ENCODE measurements around the gene ZNF672.

Gene ZNF672

GRCh38 chr1:248808876-248809275, 29.1 kb upstream of the ZNF672 start:
- peaks cover 41% of the 10 kb centered on the region for H3K36me3 ChIP-seq (ENCODE audit: insufficient read depth, insufficient read length, low read length)
- peaks cover 2% of the 10 kb centered on the region for H3K4me1 ChIP-seq (ENCODE audit: insufficient read depth, insufficient read length)
- H3K9me3 ChIP-seq (ENCODE audit: insufficient read depth, low read length): no peaks in the 10 kb centered on the region
- no peak for DNase-seq (ENCODE audit: low read depth, low spot score)
- H3K4me3 ChIP-seq (ENCODE audit: insufficient read length, low read depth): no peak overlapping the region
- TF ChIP-seq YY1 (IDR thresholded peaks at IDR 0.05; ENCODE audit: insufficient read depth, insufficient read length): no peak
- TF ChIP-seq ZNF274 (IDR thresholded peaks at IDR 0.05; ENCODE audit: low read depth, low read length): no peak
- TF ChIP-seq SUZ12 (IDR thresholded peaks at IDR 0.05; ENCODE audit: extremely low read depth, insufficient read depth, insufficient read length): no peak
- H3K27me3 ChIP-seq (ENCODE audit: insufficient read depth, insufficient read length): no peaks in the 10 kb centered on the region
- no peak overlapping the region for H3K9ac ChIP-seq (ENCODE audit: insufficient read length, low read depth)

GRCh38 chr1:248810000-248810726, 27.9 kb upstream of the ZNF672 start:
- TF ChIP-seq SUZ12 (IDR thresholded peaks at IDR 0.05; ENCODE audit: extremely low read depth, insufficient read depth, insufficient read length): no peak
- Histone ChIP-seq H3K9me3 (ENCODE audit: insufficient read depth, low read length) (no peaks in the 10 kb centered on the region), H3K9ac (ENCODE audit: insufficient read length, low read depth) (no peak overlapping the region), H3K27me3 (ENCODE audit: insufficient read depth, insufficient read length) (no peaks in the 10 kb centered on the region), H3K4me3 (ENCODE audit: insufficient read length, low read depth) (no peak overlapping the region), H3K4me1 (ENCODE audit: insufficient read depth, insufficient read length) (peaks cover 2% of the 10 kb centered on the region), H3K36me3 (ENCODE audit: insufficient read depth, insufficient read length, low read length) (peaks cover 54% of the 10 kb centered on the region)
- no peak for DNase-seq (ENCODE audit: low read depth, low spot score)

DNA sequence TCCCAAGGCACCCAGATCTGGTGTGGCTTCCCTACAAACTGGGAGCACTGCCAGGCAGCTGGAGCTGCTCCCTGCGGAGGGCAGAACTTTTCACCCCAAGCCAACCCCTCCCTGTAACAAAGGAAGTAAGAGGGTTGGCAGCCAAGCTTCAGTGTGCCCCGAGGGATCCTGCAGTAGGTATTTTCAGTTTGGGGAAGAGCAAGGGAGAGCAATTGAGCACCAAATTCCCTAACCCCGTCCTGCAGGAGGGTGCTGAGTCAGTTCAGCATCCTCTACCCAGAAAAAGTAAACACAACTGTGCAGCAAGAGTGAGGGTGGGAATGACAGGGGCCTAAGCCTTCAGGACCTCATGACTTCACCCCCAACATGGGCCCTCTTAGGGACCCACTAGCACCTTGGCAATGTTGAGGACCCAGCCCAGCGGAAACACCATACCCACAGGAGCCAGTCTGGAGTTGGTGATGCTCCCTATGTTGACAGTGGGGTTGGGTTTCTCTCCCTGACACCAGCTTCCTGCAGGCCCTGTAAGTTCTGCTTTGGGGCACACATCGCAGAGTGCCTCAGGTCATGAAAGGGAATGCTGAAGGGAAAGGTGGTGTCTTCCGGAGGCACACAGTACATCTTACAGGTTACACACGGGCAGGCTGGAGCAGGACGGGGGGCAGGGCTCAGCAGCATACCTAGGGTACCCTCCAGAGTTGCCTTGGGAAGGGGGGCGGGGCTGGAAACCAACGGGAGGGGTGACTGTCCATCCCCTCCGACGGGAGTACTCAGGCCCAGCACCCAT, 27.1 kb upstream of the ZNF672 start:
- Histone ChIP-seq H3K9ac (ENCODE audit: insufficient read length, low read depth) (no peak overlapping the region), H3K4me3 (ENCODE audit: insufficient read length, low read depth) (no peak overlapping the region), H3K36me3 (ENCODE audit: insufficient read depth, insufficient read length, low read length) (peaks cover 61% of the 10 kb centered on the region), H3K4me1 (ENCODE audit: insufficient read depth, insufficient read length) (peaks cover 5% of the 10 kb centered on the region), H3K27me3 (ENCODE audit: insufficient read depth, insufficient read length) (no peaks in the 10 kb centered on the region), H3K9me3 (ENCODE audit: insufficient read depth, low read length) (no peaks in the 10 kb centered on the region)
- no peak for DNase-seq (ENCODE audit: low read depth, low spot score)
- TF ChIP-seq YY1 (IDR thresholded peaks at IDR 0.05; ENCODE audit: insufficient read depth, insufficient read length) (no peak), SUZ12 (IDR thresholded peaks at IDR 0.05; ENCODE audit: extremely low read depth, insufficient read depth, insufficient read length) (no peak), ZNF274 (IDR thresholded peaks at IDR 0.05; ENCODE audit: low read depth, low read length) (no peak)

- no peak for DNase-seq (ENCODE audit: low read depth, low spot score)
- no peak overlapping the region for H3K9ac ChIP-seq (ENCODE audit: insufficient read length, low read depth)
- no peaks in the 10 kb centered on the region for H3K27me3 ChIP-seq (ENCODE audit: insufficient read depth, insufficient read length)
- peaks cover 70% of the 10 kb centered on the region for H3K36me3 ChIP-seq (ENCODE audit: insufficient read depth, insufficient read length, low read length)
- H3K9me3 ChIP-seq (ENCODE audit: insufficient read depth, low read length): no peaks in the 10 kb centered on the region
- TF ChIP-seq SUZ12 (IDR thresholded peaks at IDR 0.05; ENCODE audit: extremely low read depth, insufficient read depth, insufficient read length) (no peak), ZNF274 (IDR thresholded peaks at IDR 0.05; ENCODE audit: low read depth, low read length) (no peak), YY1 (IDR thresholded peaks at IDR 0.05; ENCODE audit: insufficient read depth, insufficient read length) (no peak)
- peaks cover 10% of the 10 kb centered on the region for H3K4me1 ChIP-seq (ENCODE audit: insufficient read depth, insufficient read length)
- H3K4me3 ChIP-seq (ENCODE audit: insufficient read length, low read depth): no peak overlapping the region
Observed at GRCh38 chr1:248811514-248812490, 26.2 kb upstream of the ZNF672 start.

DNA sequence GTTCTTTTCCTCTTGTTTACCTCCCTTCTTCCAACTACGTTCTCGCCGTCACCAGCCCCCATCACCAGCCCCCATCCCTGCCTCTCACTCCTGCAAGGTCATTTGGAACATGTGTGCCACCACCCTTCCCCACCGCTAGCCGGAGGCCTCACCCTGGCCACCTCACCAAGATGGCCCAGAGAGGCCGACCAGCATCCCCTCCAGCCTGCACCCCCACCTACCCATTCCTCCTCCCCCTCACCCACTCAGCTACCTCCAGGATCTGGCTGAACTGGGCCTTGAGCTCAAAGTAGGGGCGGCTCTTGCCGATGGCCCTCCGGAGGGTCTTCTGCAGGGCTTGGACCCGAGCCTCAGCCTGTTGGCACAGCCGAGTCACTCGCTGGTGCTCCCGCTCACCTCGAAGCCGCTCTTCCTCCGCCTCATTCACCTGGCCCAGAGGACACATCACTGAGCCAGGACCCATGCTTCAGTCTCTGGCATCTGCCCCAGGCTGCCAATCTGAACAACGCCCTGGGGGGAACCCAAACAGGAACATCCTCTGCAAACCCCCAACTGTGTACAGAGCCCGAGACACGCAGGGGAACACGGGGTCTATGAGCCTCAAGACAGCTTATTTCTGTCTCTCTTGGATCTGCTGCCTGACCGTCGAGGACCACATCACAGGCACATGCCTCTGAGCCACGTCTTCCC, 25.1 kb upstream of the ZNF672 start:
- Histone ChIP-seq H3K27me3 (ENCODE audit: insufficient read depth, insufficient read length) (no peaks in the 10 kb centered on the region), H3K9me3 (ENCODE audit: insufficient read depth, low read length) (no peaks in the 10 kb centered on the region), H3K4me3 (ENCODE audit: insufficient read length, low read depth) (no peak overlapping the region), H3K4me1 (ENCODE audit: insufficient read depth, insufficient read length) (peaks cover 10% of the 10 kb centered on the region), H3K36me3 (ENCODE audit: insufficient read depth, insufficient read length, low read length) (peaks cover 76% of the 10 kb centered on the region), H3K9ac (ENCODE audit: insufficient read length, low read depth) (no peak overlapping the region)
- no peak for DNase-seq (ENCODE audit: low read depth, low spot score)
- no peak for TF ChIP-seq SUZ12 (IDR thresholded peaks at IDR 0.05; ENCODE audit: extremely low read depth, insufficient read depth, insufficient read length)
- TF ChIP-seq YY1 (IDR thresholded peaks at IDR 0.05; ENCODE audit: insufficient read depth, insufficient read length): no peak
- no peak for TF ChIP-seq ZNF274 (IDR thresholded peaks at IDR 0.05; ENCODE audit: low read depth, low read length)

DNA sequence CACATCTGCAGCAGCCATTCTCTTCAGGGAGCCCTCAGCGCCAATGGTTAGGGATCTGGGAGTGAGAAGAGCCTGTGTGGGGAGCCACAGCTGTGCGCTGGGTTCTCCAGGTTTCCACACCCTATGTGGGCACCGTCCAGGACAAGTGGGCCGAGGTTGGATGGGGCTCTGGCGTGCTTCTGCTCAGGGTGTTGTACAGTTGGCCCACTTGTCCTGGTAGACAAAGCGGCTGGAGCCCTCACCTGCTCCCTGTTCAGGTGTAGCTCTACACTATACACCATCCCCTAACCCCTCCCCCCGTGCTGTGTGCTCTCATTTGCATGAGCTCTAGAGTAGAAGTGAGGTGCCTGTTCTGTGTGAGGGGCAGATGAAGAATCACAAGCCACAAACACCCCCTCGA, 24.5 kb upstream of the ZNF672 start:
- no peak overlapping the region for H3K9ac ChIP-seq (ENCODE audit: insufficient read length, low read depth)
- no peaks in the 10 kb centered on the region for H3K9me3 ChIP-seq (ENCODE audit: insufficient read depth, low read length)
- no peak overlapping the region for H3K4me3 ChIP-seq (ENCODE audit: insufficient read length, low read depth)
- peaks cover 80% of the 10 kb centered on the region for H3K36me3 ChIP-seq (ENCODE audit: insufficient read depth, insufficient read length, low read length)
- TF ChIP-seq ZNF274 (IDR thresholded peaks at IDR 0.05; ENCODE audit: low read depth, low read length): no peak
- no peak for TF ChIP-seq SUZ12 (IDR thresholded peaks at IDR 0.05; ENCODE audit: extremely low read depth, insufficient read depth, insufficient read length)
- no peak for TF ChIP-seq YY1 (IDR thresholded peaks at IDR 0.05; ENCODE audit: insufficient read depth, insufficient read length)
- H3K27me3 ChIP-seq (ENCODE audit: insufficient read depth, insufficient read length): no peaks in the 10 kb centered on the region
- DNase-seq (ENCODE audit: low read depth, low spot score): no peak
- peaks cover 10% of the 10 kb centered on the region for H3K4me1 ChIP-seq (ENCODE audit: insufficient read depth, insufficient read length)
